HCT116 (cell line): Measurements from ENCODE around the gene CDH13.

ENCODE experiments used
- ATF3 ChIP-seq: IDR thresholded peaks from 2 replicates; pipeline ENCODE4 v1.6.1; 2012
- CEBPB ChIP-seq: IDR thresholded peaks from 2 replicates; pipeline ENCODE4 v1.6.1; 2012; ENCODE audit warnings: low read depth
- EZH2 ChIP-seq: fragments of 200-600 bp; sonication (generic); IDR thresholded peaks from 2 replicates; pipeline ENCODE4 v1.6.1; 2017; ENCODE audit warnings: antibody characterized with exemption, mixed run types
- JUND ChIP-seq: IDR thresholded peaks from 2 replicates; pipeline ENCODE4 v1.6.1; 2012
- POLR2A ChIP-seq: IDR thresholded peaks from 2 replicates; pipeline ENCODE4 v1.7.0; 2011; ENCODE audit warnings: borderline replicate concordance; ENCODE audit not compliant: insufficient read depth, insufficient read length; ENCODE audit errors: extremely low read depth
- RAD21 ChIP-seq: IDR thresholded peaks from 2 replicates; pipeline ENCODE4 v1.6.1; 2012; ENCODE audit warnings: low read depth, mild to moderate bottlenecking
- REST ChIP-seq: IDR thresholded peaks from 2 replicates; pipeline ENCODE4 v1.6.1; 2012; ENCODE audit warnings: low read depth
- SIN3A ChIP-seq: IDR thresholded peaks from 2 replicates; pipeline ENCODE4 v1.6.1; 2012; ENCODE audit warnings: low read depth
- ZNF274 ChIP-seq: fragments of 200-500 bp; sonication (Bioruptor generic); IDR thresholded peaks from 2 replicates; pipeline ENCODE4 v1.6.1; 2014; ENCODE audit warnings: mild to moderate bottlenecking, low read depth, low read length, inconsistent platforms
- TF ChIP-seq, protein P1 (sequence below), 3 experiments: fragments of 200-600 bp in 1 of 3; sonication (generic) in 1 of 3; IDR thresholded peaks in 2 of 3; conservative IDR thresholded peaks in 1 of 3; 2 replicates each; pipeline ENCODE4 v1.5.1; 2012 to 2017; ENCODE audit warnings: low read depth in 2 of 3, low read length in 2 of 3, antibody characterized with exemption in 1 of 3, borderline replicate concordance in 1 of 3, control low read depth in 1 of 3, mild to moderate bottlenecking in 1 of 3, mixed read lengths in 1 of 3, mixed run types in 1 of 3, moderate library complexity in 1 of 3; ENCODE audit not compliant: insufficient read depth in 1 of 3

DNA sequence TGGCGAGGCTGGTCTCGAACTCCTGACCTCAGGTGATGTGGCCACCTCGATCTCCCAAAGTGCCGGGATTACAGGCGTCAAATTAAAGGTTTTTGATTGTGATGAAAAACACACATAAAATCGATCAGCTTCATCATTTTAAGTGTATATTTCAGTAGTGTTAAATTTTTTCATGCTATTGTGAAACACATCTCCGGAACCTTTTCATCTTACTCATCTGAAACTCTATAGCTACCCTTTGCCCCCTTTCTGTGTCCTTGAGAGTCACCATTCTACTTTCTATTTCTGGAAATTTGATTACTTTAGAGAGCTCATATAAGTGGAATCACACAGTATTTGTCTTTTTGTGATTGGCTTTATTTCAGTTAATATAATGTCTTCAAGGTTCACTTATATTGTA lies 702.7 kb downstream of the CDH13 start:
- TF ChIP-seq, protein P1, sequence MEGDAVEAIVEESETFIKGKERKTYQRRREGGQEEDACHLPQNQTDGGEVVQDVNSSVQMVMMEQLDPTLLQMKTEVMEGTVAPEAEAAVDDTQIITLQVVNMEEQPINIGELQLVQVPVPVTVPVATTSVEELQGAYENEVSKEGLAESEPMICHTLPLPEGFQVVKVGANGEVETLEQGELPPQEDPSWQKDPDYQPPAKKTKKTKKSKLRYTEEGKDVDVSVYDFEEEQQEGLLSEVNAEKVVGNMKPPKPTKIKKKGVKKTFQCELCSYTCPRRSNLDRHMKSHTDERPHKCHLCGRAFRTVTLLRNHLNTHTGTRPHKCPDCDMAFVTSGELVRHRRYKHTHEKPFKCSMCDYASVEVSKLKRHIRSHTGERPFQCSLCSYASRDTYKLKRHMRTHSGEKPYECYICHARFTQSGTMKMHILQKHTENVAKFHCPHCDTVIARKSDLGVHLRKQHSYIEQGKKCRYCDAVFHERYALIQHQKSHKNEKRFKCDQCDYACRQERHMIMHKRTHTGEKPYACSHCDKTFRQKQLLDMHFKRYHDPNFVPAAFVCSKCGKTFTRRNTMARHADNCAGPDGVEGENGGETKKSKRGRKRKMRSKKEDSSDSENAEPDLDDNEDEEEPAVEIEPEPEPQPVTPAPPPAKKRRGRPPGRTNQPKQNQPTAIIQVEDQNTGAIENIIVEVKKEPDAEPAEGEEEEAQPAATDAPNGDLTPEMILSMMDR (IDR thresholded peaks at IDR 0.05 in 2 of 3, conservative IDR thresholded peaks at IDR 0.05 in 1 of 3; ENCODE audit: borderline replicate concordance in 1 of 3, insufficient read depth in 1 of 3, low read depth in 2 of 3, low read length in 2 of 3) = no peak
- no peak for TF ChIP-seq ZNF274
- no peak for TF ChIP-seq ATF3
- TF ChIP-seq SIN3A = no peak
- TF ChIP-seq POLR2A = no peak
- TF ChIP-seq CEBPB = no peak
- TF ChIP-seq JUND = no peak
- no peak for TF ChIP-seq RAD21
- no peak for TF ChIP-seq REST
- no peak for TF ChIP-seq EZH2
